Body of pancreas (tissue), 4 donors: ENCODE measurements around the gene PPP2R5B.

ENCODE experiments used
- POLR2A ChIP-seq, 3 donors: fragments of 450-650 bp; IDR thresholded peaks; one replicate each; pipeline ENCODE4 v1.6.1; 2016; ENCODE audit warnings: antibody characterized with exemption in 3 of 3, mild to moderate bottlenecking in 2 of 3
- TF ChIP-seq, protein P1 (sequence below), 7 experiments: fragments of 450-650 bp in 4 of 7; fragments of 200-600 bp in 3 of 7; sonication (generic) in 3 of 7; IDR thresholded peaks; one replicate each; pipeline ENCODE4 v1.5.1; 2016 to 2019; ENCODE audit warnings: antibody characterized with exemption in 7 of 7

- TF ChIP-seq, protein P1, sequence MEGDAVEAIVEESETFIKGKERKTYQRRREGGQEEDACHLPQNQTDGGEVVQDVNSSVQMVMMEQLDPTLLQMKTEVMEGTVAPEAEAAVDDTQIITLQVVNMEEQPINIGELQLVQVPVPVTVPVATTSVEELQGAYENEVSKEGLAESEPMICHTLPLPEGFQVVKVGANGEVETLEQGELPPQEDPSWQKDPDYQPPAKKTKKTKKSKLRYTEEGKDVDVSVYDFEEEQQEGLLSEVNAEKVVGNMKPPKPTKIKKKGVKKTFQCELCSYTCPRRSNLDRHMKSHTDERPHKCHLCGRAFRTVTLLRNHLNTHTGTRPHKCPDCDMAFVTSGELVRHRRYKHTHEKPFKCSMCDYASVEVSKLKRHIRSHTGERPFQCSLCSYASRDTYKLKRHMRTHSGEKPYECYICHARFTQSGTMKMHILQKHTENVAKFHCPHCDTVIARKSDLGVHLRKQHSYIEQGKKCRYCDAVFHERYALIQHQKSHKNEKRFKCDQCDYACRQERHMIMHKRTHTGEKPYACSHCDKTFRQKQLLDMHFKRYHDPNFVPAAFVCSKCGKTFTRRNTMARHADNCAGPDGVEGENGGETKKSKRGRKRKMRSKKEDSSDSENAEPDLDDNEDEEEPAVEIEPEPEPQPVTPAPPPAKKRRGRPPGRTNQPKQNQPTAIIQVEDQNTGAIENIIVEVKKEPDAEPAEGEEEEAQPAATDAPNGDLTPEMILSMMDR (IDR thresholded peaks at IDR 0.05) = no peak
- TF ChIP-seq POLR2A (IDR thresholded peaks at IDR 0.05) = no peak
Measured at GRCh38 chr11:64916040-64916774, 8.3 kb upstream of the PPP2R5B start.
